HCEC 1CT (cell line): ENCODE results near the gene ACTRT2.

ENCODE experiments used
- DNase-seq: peaks from one replicate; pipeline ENCODE4 v3.0.0-alpha.2; 2017

The ACTRT2 gene

DNA sequence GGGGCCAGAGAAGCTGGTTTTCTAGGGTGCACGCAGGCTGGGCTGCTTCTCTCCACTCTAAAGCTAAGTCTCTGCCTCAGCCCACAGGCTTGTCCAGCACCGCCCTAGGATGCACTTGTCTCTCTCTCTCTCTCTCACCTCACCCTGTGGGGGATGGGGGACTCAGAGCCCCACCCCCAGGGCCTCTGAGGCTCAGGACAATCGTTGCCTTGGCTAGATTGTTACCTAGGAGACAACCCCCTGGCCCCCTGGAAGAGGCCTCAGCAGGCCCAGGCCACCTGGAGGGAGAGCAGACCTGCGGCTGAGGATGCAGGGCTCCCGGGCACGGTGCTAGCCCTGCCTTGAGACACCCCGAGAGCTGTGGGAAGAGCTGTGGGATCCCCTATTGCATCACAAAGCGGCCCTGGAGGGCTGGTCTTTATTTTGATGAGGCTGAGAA, at the start of gene ACTRT2:
ACTRT2 (plus strand) TSS at position 235 of the 439 bp plus-strand sequence. CDS start 220 bp downstream, outside the sequence.
- no peak for DNase-seq

DNA sequence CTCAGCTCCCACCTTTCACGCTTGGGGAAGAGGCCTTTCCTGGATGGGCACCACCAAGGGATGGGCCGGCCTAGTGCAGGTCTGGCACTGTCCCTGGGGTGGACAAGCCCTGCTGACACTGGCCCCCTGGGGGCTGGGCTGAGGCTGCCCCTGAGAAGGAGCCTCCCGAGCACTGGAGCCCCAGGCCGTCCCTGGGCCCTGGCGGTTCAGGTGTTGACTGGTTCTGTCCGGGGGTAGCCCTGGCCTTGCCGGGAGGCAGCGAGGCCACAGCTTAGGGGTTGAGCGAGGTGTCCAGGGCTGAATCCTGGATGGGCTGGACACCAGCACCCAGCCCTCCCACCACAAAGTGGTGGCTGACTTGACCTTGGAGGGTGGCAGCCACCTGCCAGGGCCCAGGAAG, 49.7 kb upstream of the ACTRT2 start:
- no peak for DNase-seq

- no peak for DNase-seq
Observed at GRCh38 chr1:2972011-2972878, 49.0 kb upstream of the ACTRT2 start.

DNA sequence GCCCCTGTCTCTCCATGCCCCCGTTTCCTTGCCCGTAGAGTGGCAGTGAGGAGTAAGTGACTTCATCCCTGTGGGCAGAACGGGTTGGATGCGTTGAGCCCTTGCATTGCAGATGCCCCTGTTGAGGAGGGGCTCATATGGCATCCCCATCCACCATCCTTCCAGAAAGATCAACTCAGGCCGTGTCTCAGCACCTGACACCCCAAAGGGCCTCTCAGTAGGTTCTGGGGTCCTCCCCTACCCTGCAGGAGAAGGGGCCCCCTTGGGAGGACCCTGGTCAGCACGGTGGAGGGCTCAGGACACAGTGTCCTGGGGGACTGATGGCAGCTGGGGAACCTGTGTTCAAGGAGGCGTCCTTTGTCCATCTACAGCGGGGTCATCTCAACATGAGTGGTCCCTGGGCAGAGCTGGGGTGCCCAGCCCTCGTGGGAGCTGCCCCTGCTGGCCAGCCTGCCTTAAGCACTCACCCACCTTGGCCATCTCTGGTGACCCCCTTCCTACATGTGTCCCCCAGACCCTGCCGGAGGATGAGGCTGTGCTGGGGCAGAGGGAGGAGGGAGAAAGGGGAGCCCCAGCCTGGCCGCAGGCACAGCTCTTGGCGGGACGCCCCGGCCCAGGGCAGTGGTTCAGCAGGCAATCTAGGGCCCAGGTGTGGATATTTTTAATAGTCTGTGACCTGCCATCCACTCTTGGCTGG, 48.2 kb upstream of the ACTRT2 start:
- DNase-seq: no peak

DNA sequence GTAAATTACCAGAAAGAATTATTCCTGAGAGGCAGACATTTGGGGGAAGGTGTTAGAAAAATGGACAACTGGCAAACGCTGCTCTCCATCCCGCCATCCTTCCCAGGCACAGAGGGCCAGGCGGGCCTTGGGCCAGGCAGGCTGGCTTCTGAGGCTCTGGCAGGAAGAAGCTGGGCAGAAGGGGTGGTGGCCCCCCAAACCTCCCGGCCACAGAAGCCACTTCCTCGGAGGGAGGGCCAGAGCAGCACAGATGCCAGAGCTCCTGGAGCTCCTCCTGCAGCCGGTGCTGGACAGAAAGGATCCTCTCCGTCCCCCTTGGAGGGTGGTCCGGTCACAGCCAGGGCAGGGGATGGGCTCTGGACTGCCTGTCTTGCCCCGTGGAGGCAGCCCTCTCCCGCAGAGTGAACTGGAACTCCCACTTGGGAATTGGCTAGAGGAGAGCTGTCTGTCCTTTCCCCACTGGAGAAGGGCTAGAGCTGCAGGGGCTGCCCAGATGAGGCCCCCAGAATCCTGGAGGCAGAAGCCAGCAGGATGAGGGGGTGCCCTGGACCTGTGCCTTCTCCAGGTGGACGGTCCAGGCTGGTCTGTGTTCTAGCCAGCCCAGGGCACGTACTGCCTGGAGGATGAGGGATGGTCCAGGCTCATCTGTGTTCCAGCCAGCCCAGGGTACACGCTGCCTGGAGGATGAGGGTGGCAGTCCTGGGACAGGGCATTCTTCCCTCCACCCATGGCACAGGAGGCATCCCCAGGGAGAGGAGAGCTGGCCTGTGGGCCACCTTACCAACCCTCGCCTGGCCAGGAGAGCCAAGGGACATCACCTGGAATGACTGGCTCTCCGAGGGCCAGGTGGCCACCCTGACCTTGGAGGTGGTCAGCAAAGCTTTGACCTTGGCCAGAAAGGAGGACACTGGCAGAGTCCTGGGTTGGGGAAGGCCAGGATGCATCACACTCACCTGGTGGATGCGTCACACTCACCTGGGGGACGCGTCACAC, 47.4 kb upstream of the ACTRT2 start:
- DNase-seq: no peak

- no peak for DNase-seq
Observed at GRCh38 chr1:2974701-2975301, 46.5 kb upstream of the ACTRT2 start.

- DNase-seq: no peak
Observed at GRCh38 chr1:2975466-2976179, 45.6 kb upstream of the ACTRT2 start.

- DNase-seq: no peak
Observed at GRCh38 chr1:2976180-2976562, 45.1 kb upstream of the ACTRT2 start.

- no peak for DNase-seq
Observed at GRCh38 chr1:2977886-2978611, 43.2 kb upstream of the ACTRT2 start.

DNA sequence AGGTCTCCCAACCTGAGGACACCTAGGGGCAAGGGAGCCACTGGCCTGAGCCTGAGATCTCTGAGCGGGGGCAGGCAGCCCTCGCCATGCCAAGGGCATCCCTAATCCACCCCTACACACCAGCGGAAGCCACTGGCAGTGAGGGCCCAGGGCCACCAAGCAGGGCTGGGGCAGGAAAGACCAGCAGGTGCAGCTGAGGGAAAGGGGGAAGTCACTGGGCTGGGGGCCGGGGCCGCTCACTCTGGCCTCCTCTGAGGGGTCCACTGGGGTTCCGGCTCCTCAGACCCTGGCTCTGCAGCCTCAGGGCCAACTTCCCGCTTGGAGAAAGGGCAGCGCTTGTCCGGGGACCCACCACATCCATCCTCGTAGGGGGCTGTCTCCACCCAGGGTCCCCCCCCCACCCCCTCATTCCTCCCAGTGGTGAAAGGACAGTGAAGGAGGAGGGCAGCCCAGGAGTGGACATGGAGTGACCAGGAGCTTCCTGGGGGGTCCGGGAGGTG, 42.5 kb upstream of the ACTRT2 start:
- DNase-seq: no peak

DNA sequence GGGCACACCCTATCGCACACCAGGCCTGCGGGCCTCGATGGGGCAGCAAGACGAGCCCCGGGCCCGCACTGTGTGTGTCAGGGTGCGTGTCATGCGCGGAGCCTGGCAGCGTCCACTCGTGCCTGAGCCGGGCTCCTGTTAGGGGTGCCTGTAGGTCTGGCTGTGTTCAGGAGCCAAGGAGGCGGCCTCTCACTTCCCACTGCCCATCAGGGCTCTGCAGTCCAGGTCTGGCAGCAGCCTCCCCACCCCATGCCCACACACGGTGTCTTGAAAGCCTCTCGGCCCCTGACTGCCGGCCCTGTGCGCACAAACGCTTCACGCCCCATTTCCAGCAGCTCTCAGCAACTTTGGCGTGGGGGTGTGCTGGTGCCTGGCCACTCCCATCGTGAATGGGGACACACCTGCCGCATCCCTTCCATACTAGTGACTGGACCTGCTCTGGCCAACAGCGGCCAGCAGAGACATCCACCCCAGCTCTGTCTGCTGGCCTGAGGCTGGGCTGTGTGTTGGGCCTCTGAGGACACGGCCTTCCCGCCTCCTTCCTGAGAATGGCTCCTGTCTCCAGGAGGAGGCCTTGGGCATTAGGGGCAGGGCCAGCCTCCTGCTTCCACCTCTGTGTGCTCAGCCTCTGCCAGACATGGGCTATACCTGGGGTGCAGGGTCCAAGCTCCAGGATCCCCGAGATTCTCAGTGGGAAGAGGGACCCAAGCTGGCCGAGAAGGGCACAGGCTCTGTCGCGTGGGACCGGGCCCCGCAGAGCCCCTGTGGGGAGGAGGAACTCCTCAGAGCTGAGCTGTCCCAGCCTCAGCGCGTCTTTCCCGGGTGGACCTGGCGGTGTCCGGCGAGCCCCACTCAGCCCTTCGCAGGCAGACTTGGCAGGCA, 41.8 kb upstream of the ACTRT2 start:
- no peak for DNase-seq

DNA sequence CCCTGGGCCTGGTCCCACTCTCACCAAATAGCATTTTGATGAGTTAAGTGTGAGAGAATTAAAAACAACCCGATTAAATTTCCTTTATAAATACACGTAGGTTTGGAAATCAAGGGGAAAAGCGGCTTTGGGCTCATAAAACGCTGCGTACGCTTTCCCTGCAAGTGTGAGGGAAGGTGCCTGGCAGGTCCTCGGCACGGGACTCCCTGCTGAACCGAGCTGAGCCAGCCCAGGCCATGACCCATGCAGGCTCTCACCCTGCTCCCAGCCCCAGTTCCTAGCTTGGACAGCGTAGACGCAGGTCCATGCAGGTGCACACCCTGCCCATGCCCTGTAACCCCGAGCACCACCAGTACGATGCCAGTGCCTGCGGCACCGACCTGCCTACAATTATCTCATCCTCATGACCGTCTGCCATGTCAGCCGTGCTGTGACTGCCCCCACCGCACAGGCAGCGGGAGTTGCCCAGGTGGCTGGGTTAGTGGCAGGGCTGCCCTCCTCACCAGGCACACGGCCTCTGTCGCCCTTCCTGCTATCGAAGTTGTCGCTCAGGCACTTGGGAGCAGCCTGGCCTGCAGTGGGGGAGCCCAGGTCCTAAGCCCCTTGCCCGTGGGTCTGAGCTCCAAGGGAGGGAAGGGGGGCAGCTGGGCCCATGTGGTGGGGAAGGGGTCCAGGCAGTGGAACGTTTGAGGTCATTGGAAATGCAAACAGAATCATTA, 41.0 kb upstream of the ACTRT2 start:
- no peak for DNase-seq

DNA sequence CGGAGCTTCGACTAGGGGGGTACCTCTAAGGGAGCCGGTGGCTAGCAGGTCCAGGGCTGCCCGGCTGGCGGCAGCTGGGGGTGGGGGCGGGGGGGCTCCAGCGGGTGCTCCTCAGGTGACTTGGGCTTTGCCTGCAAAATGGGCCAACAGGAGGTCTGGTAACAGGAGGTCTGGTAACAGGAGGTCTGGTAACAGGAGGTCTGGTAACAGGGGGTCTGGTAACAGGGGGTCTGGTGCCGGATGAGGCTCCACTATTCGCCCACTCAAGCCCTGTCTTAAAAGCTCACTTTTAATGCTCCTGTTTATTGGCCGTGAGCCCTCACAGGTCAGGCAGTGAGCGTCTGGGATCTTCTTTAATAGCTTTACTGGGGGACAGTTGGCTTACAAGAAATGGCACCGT, 40.4 kb upstream of the ACTRT2 start:
- DNase-seq: no peak

DNA sequence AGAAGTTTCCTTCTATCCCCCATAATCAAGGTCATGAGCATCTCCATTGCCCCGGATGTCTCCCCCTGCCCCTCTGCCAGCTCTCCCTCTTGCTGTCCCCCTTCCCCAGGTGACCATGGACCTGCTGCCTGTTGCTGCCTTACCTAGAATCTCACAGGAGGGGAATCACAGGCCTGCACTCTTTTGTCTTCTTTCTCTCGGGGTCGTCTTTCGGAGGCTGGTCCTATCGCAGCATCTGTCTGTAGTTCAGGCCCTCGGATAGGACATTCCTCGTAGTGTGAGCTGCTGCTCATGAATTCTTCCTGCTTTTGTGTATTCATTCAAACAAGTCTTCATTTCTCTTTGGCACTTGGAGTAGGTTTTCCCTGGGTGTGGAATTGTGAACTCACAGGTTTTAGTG, 39.9 kb upstream of the ACTRT2 start:
- DNase-seq: no peak

- DNase-seq: no peak
Observed at GRCh38 chr1:2981981-2982614, 39.2 kb upstream of the ACTRT2 start.

GRCh38 chr1:2982615-2983318, 38.5 kb upstream of the ACTRT2 start:
- no peak for DNase-seq

GRCh38 chr1:2983319-2983705, 38.0 kb upstream of the ACTRT2 start:
- DNase-seq: no peak
